Activated CD4-positive, alpha-beta T cell treated with anti-CD3 and anti-CD28 coated beads for 4 hours (primary cell): ENCODE measurements around the gene TENT5C.

Source experiments
- DNase-seq, 2 donors: peaks; one replicate each; pipeline ENCODE4 v3.0.0-alpha.2; 2020

The TENT5C gene

GRCh38 chr1:117615474-117615873 lies 9.6 kb downstream of the TENT5C start:
- peak in 1 of 2 donors; percentile 14 for DNase-seq

- DNase-seq: no peak
Observed at GRCh38 chr1:117616356-117616755, 10.5 kb downstream of the TENT5C start.

DNA sequence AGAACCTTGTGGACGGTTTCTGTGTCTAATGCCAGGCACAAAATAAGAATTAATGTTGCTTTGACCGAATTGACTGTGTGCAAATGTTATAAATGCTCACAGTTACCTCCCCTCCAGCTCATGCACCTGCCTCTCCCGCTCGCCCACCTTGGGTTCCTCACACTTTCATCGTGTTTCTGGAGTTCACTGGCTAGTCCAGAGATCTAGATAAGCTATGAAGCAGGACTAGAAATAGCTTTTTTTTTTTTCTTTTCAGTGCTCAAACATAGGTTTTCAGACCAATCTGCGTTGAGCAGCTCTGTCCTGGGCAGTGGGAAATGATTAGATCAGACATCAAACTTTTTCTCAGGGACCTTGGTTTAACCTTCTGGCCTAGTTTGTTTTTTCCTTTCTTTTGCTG lies 11.1 kb downstream of the TENT5C start:
- no peak for DNase-seq

GRCh38 chr1:117618450-117619122 lies 12.7 kb downstream of the TENT5C start:
- no peak for DNase-seq

DNA sequence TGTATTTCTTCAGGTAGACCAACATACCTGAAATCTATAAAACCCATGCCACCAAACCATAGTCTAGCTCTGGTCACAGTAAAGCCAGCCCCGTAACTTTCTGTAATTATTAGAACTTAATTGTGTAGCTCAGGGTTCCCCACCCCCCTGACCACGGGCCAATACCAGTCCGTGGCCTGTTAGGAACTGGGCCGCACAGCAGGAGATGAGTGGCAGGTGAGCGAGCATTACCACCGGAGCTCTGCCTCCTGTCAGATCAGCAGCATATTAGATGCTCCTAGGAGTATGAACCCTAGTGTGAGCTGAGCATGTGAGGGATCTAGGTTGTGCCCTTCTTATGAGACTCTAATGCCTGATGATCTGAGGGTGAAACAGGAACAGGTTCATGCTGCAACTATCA lies 14.6 kb downstream of the TENT5C start:
- DNase-seq: no peak

DNA sequence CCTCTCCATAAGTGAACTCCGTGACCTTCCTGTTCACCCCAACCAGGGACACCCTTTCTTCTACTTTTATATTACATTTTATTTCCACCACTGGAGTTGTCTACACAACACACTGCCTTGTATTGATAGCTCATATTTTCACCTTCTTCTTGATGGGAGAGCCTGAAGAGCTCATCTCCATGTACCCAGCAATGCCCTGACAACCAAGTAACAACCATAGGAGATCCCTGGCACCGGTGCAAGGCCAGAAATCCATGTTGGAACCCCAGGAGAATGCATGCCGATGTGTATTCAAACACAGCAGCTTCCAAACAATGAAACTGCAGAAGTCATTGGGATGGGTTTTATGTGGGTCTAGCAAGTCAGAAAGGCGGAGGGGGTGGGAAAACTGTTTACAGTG lies 15.5 kb downstream of the TENT5C start:
- DNase-seq: no peak

DNA sequence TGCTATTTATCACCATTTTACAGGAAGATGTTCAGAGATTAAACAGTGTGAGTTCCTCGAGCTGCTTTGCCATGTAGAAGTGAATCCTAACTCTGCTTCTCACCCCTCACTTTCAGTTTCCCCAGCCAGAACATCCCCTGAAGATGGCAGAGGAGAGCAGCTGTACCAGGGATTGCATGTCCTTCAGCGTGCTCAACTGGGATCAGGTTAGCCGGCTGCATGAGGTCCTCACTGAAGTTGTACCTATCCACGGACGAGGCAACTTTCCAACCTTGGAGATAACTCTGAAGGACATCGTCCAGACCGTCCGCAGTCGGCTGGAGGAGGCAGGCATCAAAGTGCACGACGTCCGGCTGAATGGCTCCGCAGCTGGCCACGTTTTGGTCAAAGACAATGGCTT lies 16.9 kb downstream of the TENT5C start:
- no peak for DNase-seq

DNA sequence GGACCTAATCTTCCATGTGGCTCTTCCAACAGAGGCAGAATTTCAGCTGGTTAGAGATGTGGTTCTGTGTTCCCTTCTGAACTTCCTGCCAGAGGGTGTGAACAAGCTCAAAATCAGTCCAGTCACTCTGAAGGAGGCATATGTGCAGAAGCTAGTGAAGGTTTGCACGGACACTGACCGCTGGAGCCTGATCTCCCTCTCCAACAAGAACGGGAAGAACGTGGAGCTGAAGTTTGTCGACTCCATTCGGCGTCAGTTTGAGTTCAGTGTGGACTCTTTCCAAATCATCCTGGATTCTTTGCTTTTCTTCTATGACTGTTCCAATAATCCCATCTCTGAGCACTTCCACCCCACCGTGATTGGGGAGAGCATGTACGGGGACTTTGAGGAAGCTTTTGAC lies 17.3 kb downstream of the TENT5C start:
- DNase-seq: no peak

GRCh38 chr1:117623698-117624097 lies 17.9 kb downstream of the TENT5C start:
- DNase-seq: no peak

DNA sequence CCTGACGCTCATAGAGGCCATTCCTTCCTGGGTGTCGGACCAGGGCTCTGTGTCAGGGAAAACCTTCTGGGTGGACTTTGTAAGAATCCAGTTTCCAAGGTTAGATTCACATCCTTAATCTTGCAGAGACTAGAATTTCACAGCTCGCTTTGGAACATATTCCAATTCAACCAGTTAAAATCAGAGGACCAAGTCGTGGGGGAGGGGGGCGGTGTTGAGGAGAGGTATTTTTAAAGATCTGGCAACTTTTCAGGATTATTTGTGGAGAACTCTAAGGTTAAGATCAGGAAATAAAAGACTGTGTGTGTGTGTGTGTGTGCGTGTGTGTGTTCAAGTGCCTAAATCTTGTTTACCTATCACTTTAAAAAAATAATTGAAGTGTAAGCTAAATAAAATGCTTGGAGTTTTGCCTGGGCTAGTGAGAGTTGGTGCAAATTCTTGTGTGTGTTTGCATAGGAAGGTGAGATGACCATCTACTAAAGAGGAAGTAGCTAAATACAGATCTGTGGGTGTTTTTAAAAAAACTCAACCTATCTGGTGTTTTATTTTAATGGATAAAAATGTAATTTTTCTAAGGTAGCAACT lies 21.8 kb downstream of the TENT5C start:
- DNase-seq: no peak

DNA sequence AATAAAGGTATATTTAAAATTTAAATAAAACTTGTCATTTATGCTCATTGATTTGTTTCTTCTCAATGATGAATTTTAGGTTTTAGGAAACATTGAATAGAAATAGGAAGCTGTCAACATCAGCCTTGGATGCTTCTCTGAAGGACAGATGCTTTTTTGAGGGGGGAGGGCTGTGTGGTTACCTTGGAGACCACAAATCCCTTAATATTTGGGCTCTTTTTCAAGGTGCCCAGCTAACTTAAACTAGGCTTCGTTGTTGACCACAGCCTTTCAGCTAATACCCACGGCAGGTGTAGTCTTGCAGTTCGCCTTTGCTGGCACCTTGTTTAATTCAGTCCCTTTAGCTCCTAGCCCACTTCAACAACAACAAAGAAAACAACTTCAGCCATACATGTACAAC lies 22.5 kb downstream of the TENT5C start:
- no peak for DNase-seq

DNA sequence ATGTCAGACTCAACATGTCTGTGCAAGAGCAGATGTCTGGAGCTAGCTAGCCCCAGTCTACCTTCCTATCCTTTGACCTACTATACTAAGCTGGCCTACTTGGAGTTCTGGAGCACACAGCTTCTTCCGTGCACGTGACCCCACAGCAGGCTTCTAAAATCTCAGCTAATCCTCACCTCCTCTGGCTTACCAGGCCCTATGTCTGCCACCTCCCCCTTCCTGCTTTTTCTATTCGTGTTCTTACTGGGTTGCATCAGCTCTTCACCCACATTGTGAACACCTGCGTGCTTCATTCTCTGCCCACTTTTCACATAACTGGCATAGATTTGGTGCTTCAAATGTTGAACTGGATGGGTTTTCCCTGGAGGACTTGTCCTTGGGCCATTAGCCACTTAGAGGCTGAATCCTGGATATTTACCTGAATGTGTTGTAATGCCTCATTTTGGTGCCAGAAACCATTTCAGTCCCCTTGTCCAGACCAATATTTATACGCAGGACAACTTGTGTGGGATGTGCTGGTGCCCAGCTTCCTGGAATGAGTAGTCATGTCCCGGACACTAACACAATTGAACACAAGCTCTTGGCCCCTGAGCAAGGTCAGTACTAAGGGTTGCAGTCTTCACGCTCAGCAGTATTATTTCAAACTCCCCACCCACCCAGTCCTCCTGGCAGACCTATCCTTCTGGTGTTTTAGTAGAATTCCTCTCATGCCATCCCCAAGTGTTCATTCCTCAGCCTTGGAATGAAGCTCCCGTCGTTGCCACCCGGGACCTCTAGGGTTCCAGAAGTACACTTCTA lies 24.0 kb downstream of the TENT5C start:
- no peak for DNase-seq

DNA sequence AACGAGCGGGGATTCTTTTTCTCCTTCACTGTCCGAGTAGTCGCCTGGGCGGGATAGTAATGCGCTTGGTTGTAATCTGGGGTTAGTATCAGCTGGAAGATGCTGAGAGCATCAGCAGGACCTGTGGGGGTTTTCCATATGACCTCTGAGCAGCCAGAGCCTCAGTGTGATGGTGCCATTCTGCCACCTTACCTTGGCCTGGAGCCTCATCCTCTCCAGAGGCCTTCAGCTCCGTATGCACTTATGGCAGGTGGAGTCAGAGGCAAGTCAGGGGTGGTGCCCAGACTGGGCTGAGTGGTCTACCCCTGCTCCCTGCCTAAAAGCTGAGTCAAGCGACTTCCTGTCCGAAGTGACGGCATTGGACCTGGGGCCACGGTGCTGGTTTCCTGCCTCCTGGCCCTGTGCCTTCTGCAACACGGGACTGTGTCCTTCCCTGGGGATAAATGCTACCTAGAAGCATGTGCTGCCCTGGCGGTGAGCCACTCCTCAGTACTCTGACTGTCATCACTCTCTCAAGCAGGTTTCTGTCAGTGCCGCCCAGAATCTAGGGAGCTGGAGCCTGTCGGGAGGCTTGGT lies 24.7 kb downstream of the TENT5C start:
- no peak for DNase-seq

DNA sequence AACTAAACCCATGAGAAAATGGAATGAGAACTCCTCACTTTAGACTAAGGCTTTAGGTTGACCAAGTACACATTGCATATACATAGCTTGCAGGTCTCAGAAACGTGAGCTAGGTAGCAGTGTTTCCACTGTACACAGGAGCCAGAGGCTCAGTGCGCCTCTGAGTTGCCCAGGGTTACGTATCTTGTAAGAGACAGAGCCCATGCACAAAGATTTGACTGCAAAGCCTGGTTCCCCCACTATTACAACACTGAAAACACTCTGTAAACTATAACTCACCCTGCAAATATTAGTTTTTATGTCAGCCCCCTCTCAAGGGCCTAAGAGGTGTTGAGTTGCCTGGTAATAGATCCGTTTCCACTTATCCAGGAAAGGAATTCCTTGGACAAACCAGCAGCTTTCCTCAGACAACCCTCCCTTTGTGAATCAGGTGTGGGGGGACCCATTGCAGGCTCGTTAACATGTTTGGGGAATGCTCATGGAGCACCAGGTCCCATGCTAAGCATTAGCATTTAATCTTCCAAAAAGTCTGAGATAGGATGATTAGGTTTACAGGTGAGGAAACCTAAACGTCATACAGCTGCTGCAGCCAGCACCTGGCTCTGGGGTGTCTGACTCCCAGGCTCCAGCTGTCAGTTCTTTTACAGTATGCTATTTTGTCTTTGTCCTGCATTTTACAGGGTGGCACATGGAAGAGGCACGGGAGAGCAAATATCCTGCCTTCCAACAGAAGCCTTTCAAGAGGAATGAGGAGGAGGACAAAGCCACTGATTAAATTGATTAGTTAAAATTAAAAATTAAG lies 25.7 kb downstream of the TENT5C start:
- no peak for DNase-seq

DNA sequence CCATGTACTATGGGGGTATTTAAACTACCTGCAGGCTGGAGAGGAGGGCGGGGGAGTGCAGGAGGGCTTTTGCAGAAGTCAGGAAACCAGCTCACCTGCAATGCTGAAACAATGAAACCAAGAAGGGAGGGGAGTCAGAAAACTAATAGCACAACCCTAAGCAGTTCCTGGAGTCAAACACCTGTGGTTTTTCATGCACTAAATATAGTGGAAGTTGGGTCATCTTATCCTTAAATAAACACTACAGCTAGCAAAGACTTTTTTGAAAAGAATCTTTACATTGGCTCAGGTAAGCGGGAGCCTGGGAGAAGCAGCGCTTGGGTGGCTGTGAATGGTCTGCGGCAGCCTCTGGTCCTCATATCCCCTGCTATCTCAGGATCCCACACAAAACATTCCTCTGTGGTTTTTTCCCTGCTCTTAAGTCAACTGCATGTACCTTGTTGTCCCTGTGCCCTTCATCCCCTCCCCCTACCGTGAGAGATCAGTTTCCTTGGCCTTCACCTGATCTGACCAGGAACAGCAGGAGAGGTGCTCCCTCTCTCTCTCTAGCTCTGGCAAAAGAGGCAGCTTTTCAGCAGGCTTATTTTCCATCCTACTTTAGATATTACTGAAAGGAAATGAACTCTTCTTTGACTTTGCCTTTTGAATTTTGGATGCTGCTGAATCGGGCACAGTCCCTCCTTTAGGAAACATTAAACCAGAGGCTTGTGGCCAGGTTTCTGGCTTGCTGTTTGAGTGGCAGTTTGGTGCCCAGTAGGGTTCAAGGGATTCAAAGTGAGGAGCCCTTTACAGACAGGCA lies 26.6 kb downstream of the TENT5C start:
- no peak for DNase-seq

DNA sequence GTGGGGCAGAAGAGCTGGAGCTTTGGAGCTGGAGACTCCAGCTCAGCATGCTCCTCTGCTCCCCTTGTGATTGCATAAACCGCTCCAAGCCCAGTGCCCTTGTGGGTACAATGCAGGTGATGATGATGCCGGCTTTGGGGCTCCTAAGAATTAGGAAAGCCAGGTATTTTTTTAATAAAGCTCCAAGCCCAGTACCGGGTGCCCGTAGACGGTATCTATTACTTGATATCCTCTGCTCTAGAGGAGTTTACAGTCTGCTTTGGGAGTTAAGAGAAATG lies 27.2 kb downstream of the TENT5C start:
- DNase-seq: no peak

DNA sequence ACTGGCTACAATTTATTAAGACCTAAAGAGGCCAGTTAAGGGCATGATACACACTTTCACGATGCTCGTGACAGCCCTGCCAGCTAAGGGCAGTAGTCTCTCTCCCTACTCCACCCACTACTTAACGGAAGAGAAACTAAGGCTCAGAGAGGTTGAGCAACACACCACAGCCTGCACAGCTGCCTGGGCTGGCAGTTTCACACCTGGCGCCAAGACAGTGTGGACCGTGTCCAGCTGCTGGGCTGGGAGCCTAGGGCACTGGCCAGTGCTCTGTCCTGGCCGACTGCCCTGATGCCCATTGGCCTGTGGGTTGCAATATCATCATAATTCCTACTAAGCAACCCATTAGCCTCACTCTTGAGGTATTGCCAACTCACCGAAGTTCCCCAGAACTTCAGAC lies 27.6 kb downstream of the TENT5C start:
- DNase-seq: no peak

- no peak for DNase-seq
Observed at GRCh38 chr1:117633936-117634335, 28.1 kb downstream of the TENT5C start.

- no peak for DNase-seq
Observed at GRCh38 chr1:117634631-117635030, 28.8 kb downstream of the TENT5C start.

- DNase-seq: no peak
Observed at GRCh38 chr1:117635805-117636204, 30.0 kb downstream of the TENT5C start.

DNA sequence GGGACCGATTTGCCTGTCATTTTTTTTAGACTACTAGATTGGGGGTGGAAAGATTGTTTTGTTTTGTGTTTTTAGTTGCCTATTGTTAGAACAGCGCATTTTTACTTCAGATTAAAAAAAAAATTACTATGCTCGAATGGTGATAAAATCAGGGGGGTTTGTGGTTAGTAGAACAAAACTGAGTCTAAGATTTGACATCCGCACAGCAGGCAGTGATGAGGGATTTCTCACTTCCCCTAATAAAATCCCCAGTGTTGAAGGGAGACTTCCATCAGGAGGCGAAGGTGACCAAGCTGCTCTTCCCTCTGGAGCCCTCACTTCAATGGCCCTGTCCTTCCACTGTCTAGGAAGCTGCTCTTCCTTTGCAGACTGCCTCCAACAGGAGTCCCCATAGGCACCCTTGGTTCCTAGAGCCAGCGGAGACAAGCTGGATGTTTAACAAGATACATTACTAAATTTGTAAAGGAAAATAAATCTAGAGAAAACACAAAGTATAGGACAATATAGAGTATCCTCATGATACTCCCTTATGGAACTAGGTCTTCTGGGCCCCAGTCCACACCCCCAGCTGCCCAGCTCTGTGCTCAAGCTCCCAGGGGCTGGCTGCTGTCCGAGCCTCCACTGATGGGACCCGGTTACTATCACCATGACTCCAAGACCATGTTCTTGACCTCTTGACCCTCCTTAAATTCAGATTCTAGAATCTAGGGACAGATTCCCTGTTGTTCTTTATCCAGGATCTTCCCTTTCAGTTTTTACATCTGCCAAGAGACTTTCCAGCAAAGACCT lies 31.0 kb downstream of the TENT5C start:
- no peak for DNase-seq

DNA sequence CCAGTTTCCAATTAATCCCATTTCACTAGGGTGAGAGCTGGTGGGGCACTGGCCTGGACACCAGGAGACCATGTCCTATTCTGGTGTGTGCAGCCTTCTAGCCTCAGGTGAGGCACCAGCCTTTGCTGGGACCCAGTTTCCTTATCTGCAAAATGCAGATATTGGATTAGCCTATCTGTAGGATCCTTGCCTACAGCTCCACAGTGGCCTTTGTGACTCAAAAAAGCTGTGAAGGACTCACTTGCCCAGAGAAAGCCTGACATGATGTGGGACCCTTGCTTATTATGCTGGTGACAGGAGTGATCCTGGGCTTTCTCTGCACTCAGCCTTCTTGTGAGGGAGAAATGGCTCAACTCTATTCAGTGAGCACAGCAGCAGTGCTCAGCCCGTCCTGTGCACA lies 32.3 kb downstream of the TENT5C start:
- DNase-seq: no peak
